Neural cell (in vitro differentiated cells): ENCODE data around the gene MME. TPM values are rescaled to one million over a fixed set of nuclear protein-coding genes. Genes with fewer than 3 reads are reported as not detected.

Experiments used
- H2AFZ ChIP-seq: fragments of 200-600, 300-800 bp; sonication (generic), shearing (Covaris generic); 2 replicates; pipeline ENCODE4 v1.6.0; 2014; ENCODE audit warnings: low read depth, mild to moderate bottlenecking, antibody characterized with exemption, low read length, moderate library complexity
- H3F3A ChIP-seq: fragments of 200-600 bp; shearing (Covaris generic); 2 replicates; pipeline ENCODE4 v1.6.1; 2016; ENCODE audit warnings: mild to moderate bottlenecking, moderate library complexity, mixed read lengths, antibody characterized with exemption, low read length; ENCODE audit not compliant: insufficient read depth, poor library complexity, severe bottlenecking
- H3K27ac ChIP-seq: fragments of 200-600, 300-800 bp; sonication (generic), shearing (Covaris generic); 2 replicates; pipeline ENCODE4 v1.5.1; 2014; ENCODE audit warnings: mild to moderate bottlenecking, low read length, moderate library complexity
- H3K27me3 ChIP-seq: fragments of 300-800, 200-600 bp; sonication (generic), shearing (Covaris generic); 2 replicates; pipeline ENCODE4 v1.6.0; 2014; ENCODE audit warnings: mild to moderate bottlenecking, low read depth, low read length, moderate library complexity; ENCODE audit not compliant: insufficient read depth
- H3K36me3 ChIP-seq: fragments of 300-800, 200-600 bp; sonication (generic), shearing (Covaris generic); 2 replicates; pipeline ENCODE4 v1.5.1; 2014; ENCODE audit warnings: mild to moderate bottlenecking, antibody characterized with exemption, low read length, moderate library complexity; ENCODE audit not compliant: insufficient read depth
- H3K4me2 ChIP-seq: fragments of 300-800, 200-600 bp; sonication (generic), shearing (Covaris generic); 2 replicates; pipeline ENCODE4 v1.6.0; 2014; ENCODE audit warnings: mild to moderate bottlenecking, low read length
- H3K4me3 ChIP-seq: fragments of 300-800, 200-600 bp; sonication (generic), shearing (Covaris generic); 2 replicates; pipeline ENCODE4 v1.5.1; 2014; ENCODE audit warnings: mild to moderate bottlenecking, low read length, moderate library complexity
- H3K79me2 ChIP-seq: fragments of 200-600 bp; shearing (Covaris generic); replicated peaks from 2 replicates; pipeline ENCODE4 v1.6.0; 2014; ENCODE audit warnings: mild to moderate bottlenecking, low read length, moderate library complexity; ENCODE audit not compliant: insufficient read depth
- H3K9ac ChIP-seq: fragments of 300-800, 200-600 bp; sonication (generic), shearing (Covaris generic); 2 replicates; pipeline ENCODE4 v1.6.1; 2016; ENCODE audit warnings: mild to moderate bottlenecking, low read length, mixed read lengths
- H3K9me2 ChIP-seq: fragments of 200-600 bp; shearing (Covaris generic); 2 replicates; pipeline ENCODE4 v1.6.1; 2016; ENCODE audit warnings: mild to moderate bottlenecking, low read length, mixed read lengths; ENCODE audit not compliant: insufficient read depth
- H3K9me3 ChIP-seq: fragments of 200-600, 300-800 bp; sonication (generic), shearing (Covaris generic); 2 replicates; pipeline ENCODE4 v1.6.1; 2016; ENCODE audit warnings: mild to moderate bottlenecking, mixed run types, low read length, moderate library complexity, mixed read lengths
- H4K20me1 ChIP-seq: fragments of 200-600 bp; shearing (Covaris generic); 2 replicates; pipeline ENCODE4 v1.6.1; 2016; ENCODE audit warnings: mild to moderate bottlenecking, mixed run types; ENCODE audit not compliant: insufficient read depth
- EP300 ChIP-seq: fragments of 450-650 bp; conservative IDR thresholded peaks from 2 replicates; pipeline ENCODE4 v1.6.1; 2014; ENCODE audit warnings: antibody characterized with exemption, mild to moderate bottlenecking, moderate library complexity; ENCODE audit not compliant: poor library complexity, severe bottlenecking
- EZH2 ChIP-seq: fragments of 200-600, 300-800 bp; shearing (Covaris generic), sonication (generic); IDR thresholded peaks from 2 replicates; pipeline ENCODE4 v1.6.1; 2014; ENCODE audit warnings: antibody characterized with exemption, low read length, borderline replicate concordance, mild to moderate bottlenecking; ENCODE audit not compliant: insufficient read depth, poor library complexity, severe bottlenecking
- MXI1 ChIP-seq: fragments of 450-650 bp; conservative IDR thresholded peaks from 2 replicates; pipeline ENCODE4 v1.6.1; 2014; ENCODE audit warnings: antibody characterized with exemption, mild to moderate bottlenecking; ENCODE audit not compliant: poor library complexity, severe bottlenecking
- POLR2AphosphoS5 ChIP-seq: IDR thresholded peaks from 2 replicates; pipeline ENCODE4 v1.6.1; 2012
- RAD21 ChIP-seq: fragments of 450-650 bp; conservative IDR thresholded peaks from 2 replicates; pipeline ENCODE4 v1.6.1; 2014; ENCODE audit warnings: antibody characterized with exemption, mild to moderate bottlenecking, moderate library complexity
- SMC3 ChIP-seq: fragments of 450-650 bp; conservative IDR thresholded peaks from 2 replicates; pipeline ENCODE4 v1.6.1; 2014; ENCODE audit warnings: antibody characterized with exemption, mild to moderate bottlenecking, moderate library complexity; ENCODE audit not compliant: poor library complexity
- TAF1 ChIP-seq: IDR thresholded peaks from 2 replicates; pipeline ENCODE4 v1.6.1; 2012; ENCODE audit warnings: low read depth
- polyA plus RNA-seq: library from polyadenylated mRNA; depleted of rRNA; stranded (reverse); fragments of >200 nt; gene quantifications from 2 replicates; pipeline ENCODE4 v1.2.3, GENCODE V29; 2014
- TF ChIP-seq, protein P1 (sequence below): IDR thresholded peaks from 2 replicates; pipeline ENCODE4 v1.6.1; 2012; ENCODE audit warnings: borderline replicate concordance
- TF ChIP-seq, protein P2 (sequence below): fragments of 450-650 bp; IDR thresholded peaks from 2 replicates; pipeline ENCODE4 v1.5.1; 2014; ENCODE audit warnings: antibody characterized with exemption, mild to moderate bottlenecking, moderate library complexity; ENCODE audit not compliant: poor library complexity, severe bottlenecking

MME gene
- polyA plus RNA-seq, 1 donor from 2014 or later = 0.54 TPM

DNA sequence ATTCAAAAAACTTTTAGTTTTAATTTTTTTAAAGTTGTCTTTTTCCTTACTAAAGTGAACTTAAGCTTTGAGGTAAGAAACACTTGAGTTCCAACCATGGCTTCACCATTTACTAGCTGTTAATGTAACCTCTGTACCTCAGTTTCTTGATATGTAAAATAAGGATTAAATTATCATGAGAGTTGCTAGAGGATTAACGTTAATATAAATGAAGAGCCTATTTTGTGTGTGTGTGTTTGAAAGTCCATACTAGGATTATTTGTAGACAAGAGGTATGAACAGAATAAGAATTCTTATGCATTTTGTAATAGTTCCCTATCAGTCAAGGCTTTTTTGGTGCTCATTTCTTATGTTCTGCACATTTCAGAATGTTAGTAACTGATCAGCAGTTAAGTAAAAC, 93.7 kb downstream of the MME start:
- H3K9me3 ChIP-seq = no peaks in the 10 kb centered on the region
- no peak overlapping the region for H3K9ac ChIP-seq
- no peak overlapping the region for H2AFZ ChIP-seq
- no peaks in the 10 kb centered on the region for H3K9me2 ChIP-seq
- H3F3A ChIP-seq = no peaks in the 10 kb centered on the region
- no peak overlapping the region for H3K27ac ChIP-seq
- no peaks in the 10 kb centered on the region for H3K36me3 ChIP-seq
- no peaks in the 10 kb centered on the region for H3K79me2 ChIP-seq
- no peaks in the 10 kb centered on the region for H4K20me1 ChIP-seq
- TF ChIP-seq EP300 (no peak), SMC3 (no peak), MXI1 (no peak), POLR2AphosphoS5 (no peak), EZH2 (no peak), TAF1 (no peak), RAD21 (no peak)
- TF ChIP-seq, protein P1, sequence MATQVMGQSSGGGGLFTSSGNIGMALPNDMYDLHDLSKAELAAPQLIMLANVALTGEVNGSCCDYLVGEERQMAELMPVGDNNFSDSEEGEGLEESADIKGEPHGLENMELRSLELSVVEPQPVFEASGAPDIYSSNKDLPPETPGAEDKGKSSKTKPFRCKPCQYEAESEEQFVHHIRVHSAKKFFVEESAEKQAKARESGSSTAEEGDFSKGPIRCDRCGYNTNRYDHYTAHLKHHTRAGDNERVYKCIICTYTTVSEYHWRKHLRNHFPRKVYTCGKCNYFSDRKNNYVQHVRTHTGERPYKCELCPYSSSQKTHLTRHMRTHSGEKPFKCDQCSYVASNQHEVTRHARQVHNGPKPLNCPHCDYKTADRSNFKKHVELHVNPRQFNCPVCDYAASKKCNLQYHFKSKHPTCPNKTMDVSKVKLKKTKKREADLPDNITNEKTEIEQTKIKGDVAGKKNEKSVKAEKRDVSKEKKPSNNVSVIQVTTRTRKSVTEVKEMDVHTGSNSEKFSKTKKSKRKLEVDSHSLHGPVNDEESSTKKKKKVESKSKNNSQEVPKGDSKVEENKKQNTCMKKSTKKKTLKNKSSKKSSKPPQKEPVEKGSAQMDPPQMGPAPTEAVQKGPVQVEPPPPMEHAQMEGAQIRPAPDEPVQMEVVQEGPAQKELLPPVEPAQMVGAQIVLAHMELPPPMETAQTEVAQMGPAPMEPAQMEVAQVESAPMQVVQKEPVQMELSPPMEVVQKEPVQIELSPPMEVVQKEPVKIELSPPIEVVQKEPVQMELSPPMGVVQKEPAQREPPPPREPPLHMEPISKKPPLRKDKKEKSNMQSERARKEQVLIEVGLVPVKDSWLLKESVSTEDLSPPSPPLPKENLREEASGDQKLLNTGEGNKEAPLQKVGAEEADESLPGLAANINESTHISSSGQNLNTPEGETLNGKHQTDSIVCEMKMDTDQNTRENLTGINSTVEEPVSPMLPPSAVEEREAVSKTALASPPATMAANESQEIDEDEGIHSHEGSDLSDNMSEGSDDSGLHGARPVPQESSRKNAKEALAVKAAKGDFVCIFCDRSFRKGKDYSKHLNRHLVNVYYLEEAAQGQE = no peak
- TF ChIP-seq, protein P2, sequence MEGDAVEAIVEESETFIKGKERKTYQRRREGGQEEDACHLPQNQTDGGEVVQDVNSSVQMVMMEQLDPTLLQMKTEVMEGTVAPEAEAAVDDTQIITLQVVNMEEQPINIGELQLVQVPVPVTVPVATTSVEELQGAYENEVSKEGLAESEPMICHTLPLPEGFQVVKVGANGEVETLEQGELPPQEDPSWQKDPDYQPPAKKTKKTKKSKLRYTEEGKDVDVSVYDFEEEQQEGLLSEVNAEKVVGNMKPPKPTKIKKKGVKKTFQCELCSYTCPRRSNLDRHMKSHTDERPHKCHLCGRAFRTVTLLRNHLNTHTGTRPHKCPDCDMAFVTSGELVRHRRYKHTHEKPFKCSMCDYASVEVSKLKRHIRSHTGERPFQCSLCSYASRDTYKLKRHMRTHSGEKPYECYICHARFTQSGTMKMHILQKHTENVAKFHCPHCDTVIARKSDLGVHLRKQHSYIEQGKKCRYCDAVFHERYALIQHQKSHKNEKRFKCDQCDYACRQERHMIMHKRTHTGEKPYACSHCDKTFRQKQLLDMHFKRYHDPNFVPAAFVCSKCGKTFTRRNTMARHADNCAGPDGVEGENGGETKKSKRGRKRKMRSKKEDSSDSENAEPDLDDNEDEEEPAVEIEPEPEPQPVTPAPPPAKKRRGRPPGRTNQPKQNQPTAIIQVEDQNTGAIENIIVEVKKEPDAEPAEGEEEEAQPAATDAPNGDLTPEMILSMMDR = no peak
- H3K27me3 ChIP-seq = no peaks in the 10 kb centered on the region
- no peak overlapping the region for H3K4me3 ChIP-seq
- H3K4me2 ChIP-seq = no peak overlapping the region

DNA sequence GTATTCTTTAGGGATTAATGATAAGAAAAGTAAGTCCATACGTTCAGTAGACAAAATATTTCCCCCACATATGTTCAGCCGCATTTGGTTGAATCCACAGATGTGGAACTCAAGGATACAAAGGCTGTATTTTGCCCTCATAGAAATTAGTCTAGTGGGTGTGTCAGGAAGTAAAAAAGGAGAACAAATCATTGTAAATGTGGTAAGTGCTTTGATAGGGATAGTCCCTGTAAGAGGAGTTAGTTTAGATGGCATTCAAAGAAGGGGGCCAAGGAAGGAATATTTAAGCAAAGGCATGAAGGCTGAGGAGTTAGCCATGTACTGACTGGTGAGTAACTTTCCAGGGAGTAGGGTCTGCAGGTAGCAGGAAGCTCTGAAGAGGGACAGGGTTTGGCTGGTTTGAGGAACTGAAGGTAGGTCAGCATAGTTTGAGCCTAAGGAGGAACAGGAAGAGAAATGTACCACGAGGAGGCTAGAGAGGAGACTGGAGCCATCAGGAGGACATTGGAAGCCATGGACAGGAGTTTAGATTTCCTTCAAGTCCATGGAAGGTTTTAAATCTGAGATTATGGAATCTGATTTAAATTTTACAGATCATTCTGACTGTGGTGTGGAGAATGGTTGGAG, 98.8 kb downstream of the MME start:
- Histone ChIP-seq H4K20me1 (no peaks in the 10 kb centered on the region), H3K27me3 (no peaks in the 10 kb centered on the region), H3K4me3 (no peak overlapping the region), H3K79me2 (no peaks in the 10 kb centered on the region), H3K9me2 (no peaks in the 10 kb centered on the region), H3K36me3 (no peaks in the 10 kb centered on the region), H3F3A (no peaks in the 10 kb centered on the region), H3K4me2 (no peak overlapping the region), H3K27ac (no peak overlapping the region), H3K9me3 (no peaks in the 10 kb centered on the region), H3K9ac (no peak overlapping the region), H2AFZ (no peak overlapping the region)
- TF ChIP-seq SMC3 (no peak), RAD21 (no peak), TAF1 (no peak), POLR2AphosphoS5 (no peak), EZH2 (no peak), EP300 (no peak), MXI1 (no peak)
- TF ChIP-seq, protein P2 = no peak
- TF ChIP-seq, protein P1 = no peak
